Omental fat pad (tissue), 4 donors: Measurements from ENCODE around the gene CLSTN2. TPM values are rescaled to one million over a fixed set of nuclear protein-coding genes. Genes with fewer than 3 reads are reported as not detected.

Experiments used
- ATAC-seq: fragments of 150-250 bp; one replicate; pipeline ENCODE4 v1.9.1; 2016; ENCODE audit warnings: mild to moderate bottlenecking, moderate library complexity; ENCODE audit not compliant: low FRiP score
- DNase-seq: peaks from one replicate; pipeline ENCODE4 v3.0.0-alpha.2; 2019; ENCODE audit warnings: low spot score
- total RNA-seq, 4 donors: library from RNA; depleted of rRNA; stranded (reverse); fragments of >200 nt; gene quantifications; one replicate each; pipeline ENCODE4 v1.1.0, GENCODE V29; 2016
- TF ChIP-seq, protein P1 (sequence below), 3 donors: fragments of 450-650 bp; IDR thresholded peaks; one replicate each; pipeline ENCODE4 v1.5.1; 2016 to 2017; ENCODE audit warnings: antibody characterized with exemption in 3 of 3, mild to moderate bottlenecking in 3 of 3, moderate library complexity in 2 of 3

The CLSTN2 gene
- total RNA-seq, 4 donors from 2014 or later, result 20.0 to 40.5 (median 37.8) TPM

DNA sequence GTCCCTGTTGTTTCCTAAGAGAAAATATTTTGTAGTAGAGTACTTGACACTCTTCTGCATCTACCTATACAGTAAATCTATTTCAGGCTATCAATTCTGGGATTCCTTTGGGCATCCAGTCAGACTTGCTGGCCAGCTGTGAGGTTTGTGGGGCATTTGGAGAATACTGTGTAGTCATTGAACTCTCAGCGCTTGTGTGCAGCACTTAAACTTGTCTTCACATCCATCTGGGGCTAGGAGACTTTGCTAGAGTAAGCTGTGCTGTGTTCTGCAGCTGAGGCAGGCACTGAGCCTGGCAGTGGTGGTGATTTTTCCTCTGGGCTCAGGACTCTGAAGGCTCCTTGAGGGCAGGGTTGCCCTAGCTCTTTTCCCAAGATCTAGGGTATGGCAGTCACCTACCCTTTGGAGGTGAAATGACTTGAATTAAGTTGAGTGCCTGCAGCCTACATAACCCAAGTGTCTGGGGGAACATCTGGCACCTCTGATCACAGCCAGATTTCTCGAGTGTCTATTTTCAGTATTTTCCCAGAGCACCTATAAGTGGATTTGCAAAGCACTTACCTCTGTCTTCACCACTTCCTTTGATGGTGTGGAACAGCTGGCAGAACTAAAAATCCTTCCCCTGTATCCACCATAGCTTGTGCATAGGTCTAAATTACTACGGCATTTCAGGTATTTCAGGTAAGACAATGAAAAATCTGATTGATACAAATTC, 19.3 kb downstream of the CLSTN2 start:
- TF ChIP-seq, protein P1, sequence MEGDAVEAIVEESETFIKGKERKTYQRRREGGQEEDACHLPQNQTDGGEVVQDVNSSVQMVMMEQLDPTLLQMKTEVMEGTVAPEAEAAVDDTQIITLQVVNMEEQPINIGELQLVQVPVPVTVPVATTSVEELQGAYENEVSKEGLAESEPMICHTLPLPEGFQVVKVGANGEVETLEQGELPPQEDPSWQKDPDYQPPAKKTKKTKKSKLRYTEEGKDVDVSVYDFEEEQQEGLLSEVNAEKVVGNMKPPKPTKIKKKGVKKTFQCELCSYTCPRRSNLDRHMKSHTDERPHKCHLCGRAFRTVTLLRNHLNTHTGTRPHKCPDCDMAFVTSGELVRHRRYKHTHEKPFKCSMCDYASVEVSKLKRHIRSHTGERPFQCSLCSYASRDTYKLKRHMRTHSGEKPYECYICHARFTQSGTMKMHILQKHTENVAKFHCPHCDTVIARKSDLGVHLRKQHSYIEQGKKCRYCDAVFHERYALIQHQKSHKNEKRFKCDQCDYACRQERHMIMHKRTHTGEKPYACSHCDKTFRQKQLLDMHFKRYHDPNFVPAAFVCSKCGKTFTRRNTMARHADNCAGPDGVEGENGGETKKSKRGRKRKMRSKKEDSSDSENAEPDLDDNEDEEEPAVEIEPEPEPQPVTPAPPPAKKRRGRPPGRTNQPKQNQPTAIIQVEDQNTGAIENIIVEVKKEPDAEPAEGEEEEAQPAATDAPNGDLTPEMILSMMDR (IDR thresholded peaks at IDR 0.05), result no peak
- DNase-seq (no peak), ATAC-seq (no peak)

DNA sequence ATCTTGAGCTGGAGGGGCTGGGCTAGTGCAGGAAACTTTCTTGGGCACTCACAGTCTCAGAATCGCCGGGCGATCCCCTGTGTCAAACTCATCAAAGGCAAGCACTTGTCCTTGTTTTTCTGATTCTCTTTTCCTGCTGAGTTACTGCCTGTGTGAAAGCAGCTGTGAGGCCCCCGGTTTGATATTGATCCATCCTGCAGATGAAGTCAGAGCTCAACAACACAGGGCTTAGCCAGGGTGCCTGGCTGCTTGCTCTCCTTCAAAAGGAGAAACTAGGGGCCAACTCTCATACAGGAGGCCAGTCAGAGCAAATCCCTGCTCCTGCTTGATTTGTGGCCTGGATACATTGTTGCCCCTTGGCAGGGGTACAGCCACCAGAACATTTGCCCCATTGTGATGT, 22.9 kb downstream of the CLSTN2 start:
- DNase-seq (no peak), ATAC-seq (no peak)
- TF ChIP-seq, protein P1 (IDR thresholded peaks at IDR 0.05), result no peak

DNA sequence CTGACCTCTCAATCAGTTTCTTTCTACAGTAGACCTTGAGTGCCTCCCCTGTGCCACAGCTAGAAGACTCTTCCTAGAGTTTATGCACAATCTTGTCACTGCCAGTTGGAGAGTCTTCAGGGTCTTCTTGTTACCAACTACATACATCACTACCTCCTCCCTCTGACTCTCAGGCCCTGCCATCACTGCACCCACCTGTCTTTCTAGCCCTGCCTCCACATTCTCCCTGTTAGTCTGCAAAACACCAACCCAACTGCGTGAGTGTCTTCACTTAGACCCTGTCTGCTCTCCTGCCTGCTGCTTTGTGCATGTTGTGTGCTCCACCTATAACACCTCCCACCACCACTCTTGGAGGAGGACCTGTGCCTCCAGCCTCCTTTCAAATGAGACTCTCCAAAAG, 34.4 kb downstream of the CLSTN2 start:
- ATAC-seq, result no peak
- TF ChIP-seq, protein P1 (IDR thresholded peaks at IDR 0.05), result no peak
- no peak for DNase-seq

DNA sequence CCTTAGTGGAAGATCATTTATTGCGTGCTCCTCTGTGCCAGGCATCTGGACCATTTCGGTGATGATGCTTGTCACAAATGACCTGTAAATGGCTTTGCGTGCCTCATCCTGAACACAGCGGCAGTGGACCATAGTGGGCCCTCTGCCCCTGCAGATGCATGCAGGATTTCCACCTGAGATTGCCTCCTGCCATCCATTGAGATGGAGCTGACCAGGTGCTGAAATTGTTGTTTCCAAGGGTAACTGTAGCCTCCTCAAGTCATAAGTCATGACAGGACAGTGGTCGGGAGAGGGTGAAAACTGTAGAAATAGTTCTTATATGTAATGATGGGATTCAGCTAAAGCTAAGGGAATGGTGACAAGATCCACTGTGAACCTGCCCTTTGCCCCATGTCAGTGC, 35.5 kb downstream of the CLSTN2 start:
- ATAC-seq, result no peak
- TF ChIP-seq, protein P1 (IDR thresholded peaks at IDR 0.05), result no peak
- DNase-seq, result no peak

DNA sequence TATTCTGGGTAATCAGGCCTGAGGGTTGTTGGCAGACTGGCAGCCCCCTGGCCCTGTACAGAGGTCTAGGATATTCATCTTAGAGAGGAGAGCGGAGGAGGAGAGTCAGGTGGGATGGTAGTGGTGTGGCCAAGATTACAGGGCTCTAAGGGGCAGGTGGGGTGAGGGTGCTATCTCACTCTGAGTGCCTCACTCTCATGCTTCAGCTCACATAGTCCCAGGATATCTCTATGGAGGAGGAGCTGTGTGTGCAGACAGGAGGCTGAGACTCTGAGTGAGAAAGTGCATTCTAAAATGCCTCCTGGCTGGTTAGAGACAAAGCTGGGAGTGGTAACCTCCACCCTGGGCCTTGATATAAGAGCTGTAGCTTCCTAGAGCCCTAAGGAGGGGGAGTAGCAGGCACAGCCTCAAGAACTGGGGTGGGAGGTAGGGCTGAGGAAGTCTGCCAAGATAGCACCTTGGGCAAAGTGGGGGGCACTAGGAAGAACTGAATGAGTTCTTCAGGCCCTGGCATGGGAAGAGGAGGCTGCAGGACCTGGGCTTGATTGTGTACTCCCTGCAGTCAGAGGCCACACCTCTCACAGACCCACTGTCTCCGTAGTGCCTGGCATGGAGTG, 39.9 kb downstream of the CLSTN2 start:
- TF ChIP-seq, protein P1 (IDR thresholded peaks at IDR 0.05), result no peak
- ATAC-seq (no peak), DNase-seq (no peak)

DNA sequence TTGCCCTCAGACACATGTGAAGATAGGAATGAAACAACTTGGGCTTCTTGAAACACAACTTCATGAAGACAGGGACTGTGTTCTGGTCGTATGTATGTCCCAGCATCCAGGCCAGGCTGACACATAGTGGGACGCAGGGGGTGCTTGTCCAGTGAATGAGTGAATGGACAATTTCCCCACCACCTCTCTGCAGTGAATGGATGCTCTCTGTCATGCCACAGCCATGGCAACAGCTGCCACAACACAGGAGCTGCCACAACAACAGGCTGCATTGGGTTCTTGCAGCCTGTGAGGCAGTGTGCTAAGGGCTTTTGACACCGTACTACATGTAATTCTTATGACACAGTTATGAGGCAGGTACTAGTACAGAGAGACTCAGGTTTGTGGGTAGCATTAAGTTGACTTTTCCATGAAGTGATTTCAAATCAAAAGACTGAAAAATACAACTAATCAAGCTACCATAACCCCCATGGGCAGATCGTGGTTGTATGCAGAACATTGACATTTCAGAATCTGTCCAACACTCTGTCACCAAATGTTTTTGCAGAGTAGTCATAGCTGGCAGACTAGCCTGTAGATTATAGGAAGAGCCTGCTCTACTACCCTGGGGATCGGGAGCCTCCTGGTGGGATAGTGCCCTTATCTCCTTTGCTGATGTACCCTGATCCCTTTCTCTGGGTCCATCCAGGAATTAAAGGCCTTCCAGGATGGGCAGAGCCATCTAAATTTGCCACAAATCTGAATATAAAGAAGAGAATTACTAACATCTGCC, 40.8 kb downstream of the CLSTN2 start:
- DNase-seq, result no peak
- no peak for ATAC-seq
- TF ChIP-seq, protein P1 (IDR thresholded peaks at IDR 0.05), result no peak
